ENCODE results near the gene LMBRD1.
A peak's percentile ranks its signal among the peaks of the same experiment; 100 is the strongest.
"Not testable (repeated sequence)": the region's sequence is repeated elsewhere in the genome, so short reads cannot be mapped to it uniquely, and the experiment has no call there.

Gene LMBRD1

DNA sequence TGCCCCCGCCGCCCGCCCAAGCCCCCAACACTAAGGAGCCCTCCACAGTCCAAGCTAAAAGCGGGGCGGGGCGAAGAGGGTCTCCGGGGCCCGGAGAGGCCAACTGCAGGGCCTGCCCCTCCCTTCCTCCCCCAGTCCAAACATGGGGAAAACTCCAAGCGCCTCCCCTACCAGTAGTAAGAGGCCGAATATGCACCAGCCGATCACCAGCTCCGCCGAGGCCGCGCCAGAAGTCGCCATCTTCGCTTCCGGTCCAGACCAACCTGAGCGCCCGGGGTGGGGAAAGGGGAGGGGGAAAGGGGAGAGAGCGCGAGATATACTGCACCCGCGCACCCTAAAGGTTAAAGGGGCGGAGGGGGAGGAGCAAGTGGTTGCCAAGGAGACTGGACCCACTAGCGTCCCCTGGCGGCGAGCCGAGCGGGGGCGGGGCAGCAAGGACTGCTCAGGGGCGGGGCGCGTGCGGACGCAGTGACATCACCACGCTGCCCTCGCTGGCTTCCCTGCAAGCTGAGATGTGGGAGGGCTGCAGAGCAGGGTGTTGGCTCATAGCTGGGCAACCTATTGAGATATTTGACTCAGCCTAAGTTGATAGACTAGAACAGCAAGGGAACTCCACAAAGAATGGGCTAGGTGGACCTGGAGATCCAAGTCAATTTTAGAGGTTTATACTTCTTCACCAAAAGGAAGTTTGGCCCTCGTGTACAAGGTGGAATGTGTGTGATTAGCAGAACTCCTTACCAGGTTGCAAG is at the start of gene LMBRD1:
TSS of gene LMBRD1 (minus strand) at position 369 of the 749 bp plus-strand sequence. CDS start at position 240, 129 bp downstream.
- in situ Hi-C loops (cut with MboI; ENCODE audit: low pct_unique_long_range_greater_than_20kb, low sequenced_read_pairs) = no loop called here
- DNase-seq = peak; percentile 95

DNA sequence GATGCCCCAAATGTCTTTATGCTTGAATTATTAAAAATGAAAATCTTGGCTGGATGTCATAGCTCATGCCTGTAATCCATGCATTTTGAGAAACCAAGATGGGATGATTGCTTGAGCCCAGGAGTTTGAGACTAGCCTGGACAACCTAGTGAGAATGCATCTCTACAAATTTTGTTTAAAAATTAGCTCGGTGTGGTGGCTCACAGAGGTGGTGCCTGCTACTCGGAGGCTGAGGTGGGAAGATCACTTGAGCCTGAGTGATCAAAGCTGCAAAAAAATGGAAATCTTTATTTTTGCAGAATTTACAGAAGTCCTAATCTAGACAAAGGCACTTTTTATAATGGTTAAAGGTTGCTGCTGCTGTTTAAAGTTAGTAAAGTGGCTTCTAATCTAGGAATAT is 49.5 kb upstream of the LMBRD1 start:
- in situ Hi-C loops (cut with MboI; ENCODE audit: low pct_unique_long_range_greater_than_20kb, low sequenced_read_pairs) = no loop called here

DNA sequence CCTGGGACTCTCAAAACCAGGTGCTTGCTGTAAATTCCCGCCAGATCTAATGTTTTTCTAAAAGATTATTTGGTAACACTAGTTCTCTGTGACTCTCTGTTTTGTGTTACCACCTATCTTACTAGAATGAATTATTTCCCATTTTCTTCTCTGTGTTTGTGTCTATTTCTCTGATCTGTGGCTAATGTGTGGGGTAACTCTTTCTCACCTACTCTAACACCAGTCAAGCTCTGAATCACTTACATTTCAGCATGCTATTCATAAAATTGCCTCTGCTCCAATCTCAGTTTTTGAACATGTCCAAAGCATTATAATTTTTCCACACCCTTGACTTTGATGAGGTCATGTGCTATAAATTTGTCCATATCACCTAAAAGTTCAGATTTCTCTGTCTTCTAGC is 46.4 kb upstream of the LMBRD1 start:
- in situ Hi-C loops (cut with MboI; ENCODE audit: low pct_unique_long_range_greater_than_20kb, low sequenced_read_pairs) = no loop called here
- no peak for DNase-seq

More for the DNA sequence above, 49.5 kb upstream of the LMBRD1 start:
- no peak for DNase-seq

DNA sequence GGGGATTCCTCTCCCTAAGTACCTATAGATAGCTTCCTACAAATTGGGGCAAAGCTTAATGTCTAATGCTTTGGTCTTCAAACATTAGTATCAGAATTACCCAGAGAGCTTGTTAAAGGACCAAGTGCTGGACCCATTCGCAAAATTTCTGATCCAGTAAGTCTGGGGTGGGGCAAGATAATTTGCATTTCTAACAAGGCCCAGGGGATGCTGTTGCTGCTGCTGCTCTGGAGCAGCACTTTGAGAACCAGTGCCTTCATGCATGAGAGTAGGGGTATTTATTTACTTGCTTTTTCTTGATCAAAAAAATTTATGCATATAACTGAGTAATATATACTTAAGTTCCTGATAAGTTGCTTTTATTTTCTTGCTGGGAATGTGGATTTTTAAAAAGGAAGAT is 45.1 kb upstream of the LMBRD1 start:
- no peak for DNase-seq
- in situ Hi-C loops (cut with MboI; ENCODE audit: low pct_unique_long_range_greater_than_20kb, low sequenced_read_pairs) = no loop called here

DNA sequence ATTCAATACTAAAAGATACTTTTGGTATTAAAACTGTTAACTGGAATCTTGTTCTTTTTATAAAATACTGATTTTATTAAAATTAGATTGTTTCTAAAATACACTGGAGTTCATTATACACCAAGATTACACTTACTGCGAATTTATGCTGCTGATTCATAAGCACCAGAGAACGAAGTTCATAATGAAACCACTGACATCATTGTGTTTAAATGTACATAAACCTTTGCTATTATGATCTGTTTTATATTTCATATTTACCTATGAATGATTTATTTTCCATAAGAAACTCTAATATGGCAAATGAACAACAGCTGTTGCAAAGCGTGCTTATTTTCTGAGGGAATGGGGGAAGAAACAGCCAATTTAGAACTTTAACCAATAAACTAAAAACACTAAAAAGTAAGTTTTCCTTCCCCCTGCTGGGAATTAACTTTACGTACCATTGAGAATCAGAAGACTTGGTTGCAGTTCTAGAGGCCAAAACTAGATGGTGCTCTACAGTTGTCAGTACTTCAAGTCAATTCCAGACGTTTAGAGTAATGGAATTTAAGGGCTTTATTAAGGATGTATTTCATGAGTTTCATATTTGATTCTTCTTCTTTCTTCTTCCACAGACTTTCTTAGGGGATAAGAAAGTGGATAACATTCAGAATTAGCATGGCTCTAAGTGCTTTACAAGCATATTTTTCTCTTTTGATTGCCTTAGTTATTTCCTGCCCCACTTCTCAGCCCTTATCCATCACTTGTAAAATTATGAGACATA is 38.8 kb upstream of the LMBRD1 start:
- peak; percentile 43 for DNase-seq
- in situ Hi-C loops (cut with MboI; ENCODE audit: low pct_unique_long_range_greater_than_20kb, low sequenced_read_pairs) = no loop called here

DNA sequence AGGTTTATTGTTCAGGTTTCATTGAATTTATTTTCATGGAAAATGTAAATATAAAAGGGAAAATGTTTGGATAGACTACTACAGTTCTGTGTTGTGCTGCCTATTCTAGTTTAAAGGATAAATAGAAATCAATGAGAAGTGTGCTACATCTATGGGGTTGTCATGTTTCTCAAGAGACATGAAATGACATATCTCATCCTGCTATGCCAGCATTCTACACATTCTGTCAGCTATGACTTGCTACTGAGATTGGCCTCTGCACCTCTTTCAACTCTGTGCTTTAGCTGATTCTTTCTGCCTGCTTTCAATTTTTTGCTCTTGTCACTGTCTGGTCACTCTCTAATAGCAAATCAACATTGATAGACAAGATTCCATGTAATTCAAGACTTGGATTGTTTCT is 35.7 kb upstream of the LMBRD1 start:
- in situ Hi-C loops (cut with MboI; ENCODE audit: low pct_unique_long_range_greater_than_20kb, low sequenced_read_pairs) = no loop called here
- no peak for DNase-seq

DNA sequence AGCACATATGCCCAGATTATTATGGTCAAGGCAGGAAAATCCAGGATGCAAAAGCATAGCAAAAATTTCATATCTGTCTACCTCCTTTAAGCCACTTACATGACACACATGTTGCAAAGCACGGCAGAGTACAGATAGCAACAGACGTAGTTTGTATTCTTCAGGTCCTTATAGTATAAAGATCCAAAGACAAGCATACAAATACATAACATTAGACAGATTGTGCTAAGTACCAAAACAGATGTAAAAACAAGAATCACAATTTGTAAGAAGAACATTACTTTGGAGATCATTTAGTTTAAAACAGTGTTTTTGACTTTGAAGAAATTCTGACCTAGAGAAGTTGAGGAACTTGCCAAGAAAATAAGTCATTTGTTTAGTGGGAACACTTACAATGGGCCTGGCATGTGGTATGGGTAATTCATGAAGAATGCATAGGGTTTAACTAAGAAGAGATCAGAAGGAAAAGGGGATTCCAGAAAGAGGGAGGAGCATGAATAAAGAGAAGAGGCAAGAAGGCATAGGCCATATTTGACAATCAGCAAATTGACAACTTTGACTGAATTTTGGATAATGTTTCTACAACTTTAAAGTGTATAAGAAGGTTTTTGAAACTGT is 30.6 kb upstream of the LMBRD1 start:
- in situ Hi-C loops (cut with MboI; ENCODE audit: low pct_unique_long_range_greater_than_20kb, low sequenced_read_pairs) = no loop called here
- DNase-seq = no peak

DNA sequence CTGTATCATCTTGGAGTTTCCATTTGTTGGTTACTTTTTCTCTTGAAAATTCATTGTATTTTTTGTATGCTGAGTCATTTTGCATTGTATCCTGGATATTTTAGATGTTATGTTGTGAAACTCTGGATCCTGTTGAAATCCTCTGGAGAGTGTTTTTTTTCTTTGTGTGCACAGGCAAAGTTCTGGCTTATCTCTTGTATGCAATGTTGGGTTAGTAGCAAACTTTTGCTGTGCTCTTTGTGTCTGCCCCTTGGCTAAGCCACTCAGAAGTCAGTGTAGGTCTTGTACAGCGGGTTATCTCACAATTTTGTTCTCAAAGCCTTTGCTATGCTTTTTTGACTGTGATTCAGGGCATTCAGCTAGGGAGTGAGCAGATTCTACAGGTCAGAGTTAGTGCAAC is 29.1 kb upstream of the LMBRD1 start:
- no peak for DNase-seq
- in situ Hi-C loops (cut with MboI; ENCODE audit: low pct_unique_long_range_greater_than_20kb, low sequenced_read_pairs) = no loop called here

DNA sequence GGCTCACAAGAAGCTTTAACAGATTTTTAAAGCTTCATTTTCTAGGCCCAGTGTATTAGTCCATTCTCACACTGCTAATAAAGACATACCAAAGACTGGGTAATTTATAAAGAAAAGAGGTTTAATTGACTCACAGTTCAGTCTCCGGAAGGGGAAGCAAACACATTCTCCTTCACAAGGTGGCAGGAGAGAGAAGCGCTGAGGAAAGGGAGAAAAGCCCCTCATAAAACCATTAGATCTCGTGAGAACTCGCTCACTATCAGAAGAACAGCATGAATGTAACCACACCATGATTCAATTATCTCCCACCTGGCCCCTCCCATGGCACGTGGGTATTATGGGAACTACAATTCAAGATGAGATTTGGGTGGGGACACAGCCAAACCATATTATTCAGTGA is 27.5 kb upstream of the LMBRD1 start:
- DNase-seq; in situ Hi-C loops (cut with MboI; ENCODE audit: low pct_unique_long_range_greater_than_20kb, low sequenced_read_pairs): not testable (repeated sequence)

DNA sequence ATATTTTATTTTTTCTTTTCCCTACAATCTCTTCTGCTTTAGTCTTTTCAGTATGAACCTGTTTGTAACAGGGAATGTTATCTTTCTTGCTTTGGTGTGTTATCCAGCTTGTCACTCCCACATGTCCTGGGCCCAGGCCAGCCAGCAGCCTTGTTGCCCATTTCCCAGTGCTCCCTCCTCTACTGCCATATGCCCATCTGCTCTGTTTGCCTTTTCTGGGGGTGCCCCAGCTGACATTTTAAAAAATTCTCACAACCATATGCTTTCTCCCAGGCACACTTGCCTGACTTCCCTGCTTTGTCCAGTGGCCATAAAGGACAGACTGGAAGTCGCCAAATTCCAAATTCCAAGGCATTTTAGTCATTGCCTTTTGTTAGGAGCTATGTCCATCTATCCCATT is 23.6 kb upstream of the LMBRD1 start:
- in situ Hi-C loops (cut with MboI; ENCODE audit: low pct_unique_long_range_greater_than_20kb, low sequenced_read_pairs) = no loop called here
- no peak for DNase-seq

DNA sequence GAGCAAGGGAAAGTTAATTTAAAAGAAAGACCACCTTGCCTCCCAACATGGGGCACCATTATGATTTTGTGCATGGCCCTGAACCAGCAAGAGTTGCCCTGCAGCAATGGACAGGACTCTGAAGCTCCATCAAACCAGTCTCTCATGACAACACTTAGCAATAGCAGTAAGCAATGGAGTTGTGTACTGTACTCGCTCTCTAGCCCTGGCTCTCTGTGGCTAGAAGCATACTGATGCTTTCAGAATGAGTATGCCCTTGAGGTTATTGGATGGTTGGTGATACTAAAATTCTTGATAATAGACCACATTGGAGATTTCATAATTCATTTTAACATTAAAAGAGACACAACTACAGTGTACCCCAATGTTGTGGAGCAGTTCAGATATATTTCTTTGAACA is 23.2 kb upstream of the LMBRD1 start:
- no peak for DNase-seq
- in situ Hi-C loops (cut with MboI; ENCODE audit: low pct_unique_long_range_greater_than_20kb, low sequenced_read_pairs) = no loop called here

DNA sequence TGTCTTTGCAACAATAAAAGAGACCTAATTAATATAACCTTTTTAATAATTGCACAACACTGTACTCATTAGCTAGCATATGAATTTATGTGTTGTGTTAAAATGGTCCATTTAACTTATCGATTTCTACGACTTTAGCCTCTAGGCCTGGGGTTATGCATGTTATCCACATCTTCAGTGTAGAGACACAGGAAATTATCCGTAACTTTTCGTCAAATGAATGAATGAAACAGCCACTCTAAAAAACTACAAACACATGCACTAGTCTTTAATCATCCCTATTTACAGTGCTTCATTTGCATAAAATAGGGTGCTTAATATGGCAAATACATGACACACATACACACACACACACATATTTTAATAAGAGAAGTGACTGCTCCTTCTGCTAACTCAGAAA is 22.3 kb upstream of the LMBRD1 start:
- in situ Hi-C loops (cut with MboI; ENCODE audit: low pct_unique_long_range_greater_than_20kb, low sequenced_read_pairs) = no loop called here
- DNase-seq = no peak

DNA sequence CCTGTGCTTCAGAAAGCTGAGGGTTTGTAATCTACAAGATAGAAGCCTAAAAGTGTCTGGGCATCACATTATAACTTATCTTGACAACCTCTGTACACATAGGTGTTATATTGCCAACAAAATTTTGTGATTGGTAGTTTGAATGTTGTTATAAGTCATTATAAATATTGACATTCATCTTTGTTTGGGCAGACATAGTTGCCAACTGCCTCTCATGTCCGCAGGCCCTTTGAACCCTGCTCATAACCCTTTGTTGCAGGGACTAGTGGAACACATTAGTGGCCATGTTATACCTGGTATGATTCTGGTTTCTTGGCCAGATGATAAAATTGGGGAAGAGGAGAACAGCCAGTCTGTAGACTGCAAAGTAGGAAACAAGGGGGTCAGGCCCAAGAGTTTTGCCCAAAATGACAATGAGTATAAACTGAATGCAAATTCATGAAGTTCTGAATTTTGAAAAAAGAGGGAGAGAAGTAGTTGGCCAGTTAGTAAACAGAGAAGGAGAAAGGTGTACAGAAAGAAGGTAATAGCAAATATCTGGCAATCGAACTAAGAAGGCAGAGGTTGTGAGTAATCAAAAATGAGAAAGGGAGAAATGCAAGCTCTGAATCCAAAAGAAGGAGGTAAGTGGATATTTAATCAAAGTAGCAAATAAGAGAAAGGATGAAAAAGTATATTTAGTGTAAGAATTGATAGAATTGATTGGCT is 21.6 kb upstream of the LMBRD1 start:
- in situ Hi-C loops (cut with MboI; ENCODE audit: low pct_unique_long_range_greater_than_20kb, low sequenced_read_pairs) = no loop called here
- no peak for DNase-seq

DNA sequence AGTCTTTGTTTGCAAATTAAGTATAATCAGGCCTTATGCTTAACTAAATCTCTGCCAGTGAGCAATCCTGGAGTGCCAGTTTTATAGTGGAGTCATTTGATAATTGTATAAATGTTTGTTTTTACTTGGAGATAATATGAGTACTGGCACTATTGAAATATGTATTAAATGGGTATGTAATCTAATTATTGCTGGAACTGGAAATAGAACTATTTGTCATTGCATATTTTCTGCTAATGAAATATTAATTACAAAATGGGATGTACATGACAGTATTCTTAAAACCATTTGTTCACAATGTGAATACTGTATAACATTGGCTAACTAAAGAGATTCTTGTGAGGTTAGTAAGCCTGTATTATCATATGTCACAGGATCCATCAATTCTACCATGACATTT is 20.5 kb upstream of the LMBRD1 start:
- no peak for DNase-seq
- in situ Hi-C loops (cut with MboI; ENCODE audit: low pct_unique_long_range_greater_than_20kb, low sequenced_read_pairs) = no loop called here

DNA sequence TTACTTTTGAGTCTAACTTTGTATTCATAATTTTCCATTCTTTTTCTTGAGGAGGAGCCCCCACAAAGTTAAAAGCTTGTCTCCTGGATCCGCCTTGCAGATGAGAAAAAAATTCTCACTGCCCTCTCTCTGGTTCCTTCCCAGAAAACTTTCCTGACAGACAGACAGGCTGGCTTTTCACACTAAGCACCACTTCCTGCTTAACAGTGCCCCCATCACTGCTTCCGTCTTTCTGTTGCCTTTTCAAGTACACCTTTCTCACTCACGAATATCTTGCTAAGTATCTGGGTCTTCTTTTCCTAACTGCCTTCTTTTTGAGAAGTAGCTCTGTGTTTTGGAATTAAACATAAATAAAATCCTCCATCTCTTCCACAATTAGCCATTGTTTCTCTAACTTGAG is 19.8 kb upstream of the LMBRD1 start:
- peak; percentile 21 for DNase-seq
- in situ Hi-C loops (cut with MboI; ENCODE audit: low pct_unique_long_range_greater_than_20kb, low sequenced_read_pairs) = no loop called here

DNA sequence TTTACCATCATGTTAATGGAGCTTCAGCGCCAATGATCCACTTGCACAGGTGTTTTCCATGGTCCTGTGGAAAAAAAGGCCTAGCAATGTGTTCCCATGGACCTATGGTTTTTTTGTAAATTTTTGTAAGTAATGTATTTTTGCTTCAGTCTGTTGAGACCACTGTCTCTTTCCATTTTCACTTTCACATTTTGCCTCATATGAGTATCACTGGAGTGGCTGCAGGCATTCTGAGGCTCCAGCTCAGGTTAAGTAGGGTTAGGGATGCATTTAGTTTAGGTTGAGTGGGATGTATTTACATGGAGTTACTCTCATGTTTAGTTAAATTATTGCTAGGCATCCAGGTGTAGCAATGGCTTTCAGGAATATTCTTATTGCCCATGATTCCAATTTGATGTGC is 19.2 kb upstream of the LMBRD1 start:
- DNase-seq = no peak
- in situ Hi-C loops (cut with MboI; ENCODE audit: low pct_unique_long_range_greater_than_20kb, low sequenced_read_pairs) = no loop called here

DNA sequence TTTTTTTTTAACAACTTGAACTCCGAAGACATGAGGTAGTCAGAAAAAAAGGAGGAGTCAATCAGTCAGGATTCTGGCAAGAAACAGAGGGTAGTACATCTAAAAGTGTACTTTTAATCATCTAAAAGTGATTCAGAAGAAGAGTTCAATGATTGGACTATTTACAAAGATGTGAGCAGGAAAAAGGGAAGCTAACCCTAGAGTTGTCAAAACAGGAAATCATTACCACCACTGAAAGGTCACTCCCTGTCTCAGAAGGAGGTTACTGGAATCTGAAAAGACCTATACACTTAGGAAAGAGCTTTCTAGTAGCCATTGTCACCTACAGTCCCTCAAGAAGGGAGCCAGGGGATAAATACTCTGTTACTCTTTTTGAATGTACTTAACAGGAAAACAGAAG is 16.7 kb upstream of the LMBRD1 start:
- in situ Hi-C loops (cut with MboI; ENCODE audit: low pct_unique_long_range_greater_than_20kb, low sequenced_read_pairs) = no loop called here
- DNase-seq = peak; percentile 76

DNA sequence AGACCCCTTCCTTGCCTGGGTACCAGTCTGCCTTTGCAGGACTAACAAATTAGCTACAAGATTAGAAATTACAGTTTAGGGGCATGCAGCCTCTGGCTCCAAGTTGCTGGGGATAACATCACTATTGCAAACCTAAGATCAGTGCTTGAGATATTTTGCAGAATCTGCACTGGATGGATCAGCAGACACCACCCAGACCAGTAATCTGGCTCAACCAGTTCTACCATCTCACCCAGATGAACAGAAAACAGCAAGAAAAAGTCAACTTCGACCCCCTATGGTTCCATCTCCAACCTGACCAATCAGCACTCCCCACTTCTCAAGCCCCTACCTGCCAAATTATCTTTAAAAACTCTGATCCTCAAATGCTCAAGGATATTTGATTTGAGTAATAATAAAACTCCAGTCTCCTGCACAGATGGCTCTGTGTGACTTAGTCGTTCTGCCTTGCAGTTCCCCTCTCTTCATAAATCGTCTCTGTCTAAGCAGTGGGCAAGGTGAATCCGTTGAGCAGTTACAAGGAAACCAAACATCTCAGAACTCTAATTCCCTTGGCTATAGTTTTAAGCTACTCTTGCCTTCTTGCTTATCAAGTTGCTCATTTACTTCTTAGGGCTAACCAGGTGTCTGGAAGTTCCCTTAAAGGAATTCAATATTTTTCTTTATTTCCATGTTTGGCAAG is 16.1 kb upstream of the LMBRD1 start:
- no peak for DNase-seq
- in situ Hi-C loops (cut with MboI; ENCODE audit: low pct_unique_long_range_greater_than_20kb, low sequenced_read_pairs) = no loop called here

DNA sequence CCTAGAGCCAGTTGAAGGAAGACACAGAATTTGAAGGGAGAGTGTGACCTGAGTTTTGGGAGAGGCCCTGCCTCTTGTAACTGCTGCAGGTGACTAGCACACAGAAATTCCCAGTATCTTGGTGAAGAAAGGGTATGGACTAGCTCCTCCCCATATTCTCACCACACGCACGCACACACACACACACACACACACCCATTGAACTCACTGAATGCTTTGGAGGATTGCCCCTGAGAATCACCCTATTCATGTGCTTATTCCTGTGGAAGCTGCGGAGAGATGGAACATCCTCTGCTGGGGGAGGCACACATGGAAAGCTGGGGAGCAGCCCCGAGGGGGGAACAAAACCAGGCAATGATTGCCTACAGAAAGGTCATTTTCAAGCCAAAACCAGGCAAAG is 6.2 kb upstream of the LMBRD1 start:
- in situ Hi-C loops (cut with MboI; ENCODE audit: low pct_unique_long_range_greater_than_20kb, low sequenced_read_pairs) = no loop called here

More for the DNA sequence above, 6.2 kb upstream of the LMBRD1 start:
- DNase-seq = no peak
